H9 (cell line): ENCODE results near the gene PLEKHO2. TPM values are rescaled to one million over a fixed set of nuclear protein-coding genes. Genes with fewer than 3 reads are reported as not detected.

Experiments
- DNase-seq: peaks from one replicate; pipeline ENCODE4 v3.0.0-alpha.2; 2017
- H2AFZ ChIP-seq: one replicate; pipeline ENCODE4 v1.6.1; 2013; ENCODE audit warnings: mild to moderate bottlenecking, low read length, control low read depth, moderate library complexity
- H2AK5ac ChIP-seq: 2 replicates; pipeline ENCODE4 v1.6.1; 2013; ENCODE audit warnings: low read length, control low read depth, mixed read lengths; ENCODE audit not compliant: insufficient read length
- H2BK120ac ChIP-seq: one replicate; pipeline ENCODE4 v1.6.1; 2013; ENCODE audit warnings: low read depth, mild to moderate bottlenecking, low read length, control low read depth, inconsistent platforms; ENCODE audit not compliant: poor library complexity, severe bottlenecking
- H2BK12ac ChIP-seq: 2 replicates; pipeline ENCODE4 v1.6.1; 2013; ENCODE audit warnings: low read length, control low read depth, mixed read lengths, low read depth; ENCODE audit not compliant: insufficient read length
- H2BK15ac ChIP-seq: 2 replicates; pipeline ENCODE4 v1.6.1; 2013; ENCODE audit warnings: low read depth, low read length, control low read depth
- H2BK20ac ChIP-seq: one replicate; pipeline ENCODE4 v1.6.1; 2013; ENCODE audit warnings: low read depth, mild to moderate bottlenecking, low read length, control low read depth, inconsistent platforms; ENCODE audit not compliant: poor library complexity, severe bottlenecking
- H2BK5ac ChIP-seq: 2 replicates; pipeline ENCODE4 v1.6.1; 2013; ENCODE audit warnings: low read length, control low read depth, mixed read lengths; ENCODE audit not compliant: insufficient read length
- H3K14ac ChIP-seq: 2 replicates; pipeline ENCODE4 v1.6.1; 2013; ENCODE audit warnings: low read length, control low read depth; ENCODE audit not compliant: insufficient read depth
- H3K18ac ChIP-seq: 2 replicates; pipeline ENCODE4 v1.6.1; 2013; ENCODE audit warnings: low read depth, mild to moderate bottlenecking, mixed read lengths, low read length, control low read depth; ENCODE audit not compliant: insufficient read length
- H3K23ac ChIP-seq: 2 replicates; pipeline ENCODE4 v1.6.1; 2013; ENCODE audit warnings: low read length, control low read depth, mixed read lengths, low read depth; ENCODE audit not compliant: insufficient read length
- H3K23me2 ChIP-seq: 2 replicates; pipeline ENCODE4 v1.6.1; 2013; ENCODE audit warnings: low read depth, mild to moderate bottlenecking, mixed read lengths, low read length, control low read depth; ENCODE audit not compliant: insufficient read length, poor library complexity, severe bottlenecking
- H3K27ac ChIP-seq: 2 replicates; pipeline ENCODE4 v1.5.1; 2013; ENCODE audit warnings: low read length, control low read depth, mixed read lengths, low read depth; ENCODE audit not compliant: insufficient read length
- H3K27me3 ChIP-seq: 2 replicates; pipeline ENCODE4 v1.6.1; 2013; ENCODE audit warnings: low read length, control low read depth, inconsistent platforms; ENCODE audit not compliant: insufficient read depth
- H3K4ac ChIP-seq: 2 replicates; pipeline ENCODE4 v1.6.1; 2013; ENCODE audit warnings: low read depth, mild to moderate bottlenecking, control low read depth, inconsistent platforms, low read length, moderate library complexity
- H3K4me1 ChIP-seq: 2 replicates; pipeline ENCODE4 v1.6.1; 2013; ENCODE audit warnings: low read length, control low read depth, inconsistent platforms; ENCODE audit not compliant: insufficient read depth
- H3K4me2 ChIP-seq: 2 replicates; pipeline ENCODE4 v1.6.1; 2013; ENCODE audit warnings: low read length, control low read depth, mixed read lengths; ENCODE audit not compliant: insufficient read length, insufficient read depth
- H3K56ac ChIP-seq: 2 replicates; pipeline ENCODE4 v1.6.1; 2013; ENCODE audit warnings: low read depth, mild to moderate bottlenecking, mixed read lengths, low read length, control low read depth; ENCODE audit not compliant: insufficient read length
- H3K79me1 ChIP-seq: 2 replicates; pipeline ENCODE4 v1.6.1; 2013; ENCODE audit warnings: low read depth, mild to moderate bottlenecking, moderate library complexity, low read length, control low read depth, inconsistent platforms; ENCODE audit not compliant: insufficient read depth, poor library complexity, severe bottlenecking
- H3K79me2 ChIP-seq: 2 replicates; pipeline ENCODE4 v1.6.1; 2013; ENCODE audit warnings: low read length, control low read depth, inconsistent platforms; ENCODE audit not compliant: insufficient read depth
- H3K9ac ChIP-seq: 2 replicates; pipeline ENCODE4 v1.6.1; 2013; ENCODE audit warnings: low read length, control low read depth, mixed read lengths; ENCODE audit not compliant: insufficient read length; ENCODE audit errors: extremely low read depth
- H3K9me3 ChIP-seq: one replicate; pipeline ENCODE4 v1.6.1; 2013; ENCODE audit warnings: low read depth, low read length, inconsistent platforms; ENCODE audit not compliant: control insufficient read depth
- H3T11ph ChIP-seq: one replicate; pipeline ENCODE4 v1.6.1; 2013; ENCODE audit warnings: mild to moderate bottlenecking, low read length, control low read depth, inconsistent platforms
- H4K20me1 ChIP-seq: one replicate; pipeline ENCODE4 v1.6.1; 2013; ENCODE audit not compliant: control insufficient read depth, insufficient read length, insufficient read depth
- H4K5ac ChIP-seq: 2 replicates; pipeline ENCODE4 v1.6.1; 2013; ENCODE audit warnings: low read depth, mild to moderate bottlenecking, mixed read lengths, low read length, control low read depth; ENCODE audit not compliant: insufficient read length
- H4K8ac ChIP-seq: replicated peaks from 2 replicates; pipeline ENCODE4 v1.6.1; 2013; ENCODE audit warnings: low read length, control low read depth, mixed read lengths, low read depth; ENCODE audit not compliant: insufficient read length
- H4K91ac ChIP-seq: 2 replicates; pipeline ENCODE4 v1.6.1; 2013; ENCODE audit warnings: low read depth, mild to moderate bottlenecking, moderate library complexity, mixed read lengths, low read length, control low read depth; ENCODE audit not compliant: insufficient read length
- H3K27ac Mint-ChIP-seq, 3 experiments: 2 replicates in 2 of 3; 3 replicates in 1 of 3; pipeline ENCODE4 v1.8.0; 2020 to 2021; ENCODE audit warnings: mixed read lengths in 3 of 3, mild to moderate bottlenecking in 1 of 3, moderate library complexity in 1 of 3
- H3K27me3 Mint-ChIP-seq: 2 replicates; pipeline ENCODE4 v1.8.0; 2021; ENCODE audit warnings: low read depth, mild to moderate bottlenecking, moderate library complexity, mixed read lengths
- H3K36me3 Mint-ChIP-seq, 3 experiments: 2 replicates in 2 of 3; 3 replicates in 1 of 3; pipeline ENCODE4 v1.8.0; 2020 to 2021; ENCODE audit warnings: low read depth in 3 of 3, mixed read lengths in 3 of 3; ENCODE audit not compliant: insufficient read depth in 1 of 3
- H3K4me1 Mint-ChIP-seq, 2 experiments: 2 replicates each; pipeline ENCODE4 v1.8.0; 2020; ENCODE audit warnings: mixed read lengths in 2 of 2
- H3K4me3 Mint-ChIP-seq, 2 experiments: 2 replicates in 1 of 2; 3 replicates in 1 of 2; pipeline ENCODE4 v1.8.0; 2020 to 2021; ENCODE audit warnings: mild to moderate bottlenecking in 2 of 2, mixed read lengths in 2 of 2, moderate library complexity in 1 of 2
- H3K9me3 Mint-ChIP-seq, 2 experiments: 2 replicates in 1 of 2; 3 replicates in 1 of 2; pipeline ENCODE4 v1.8.0; 2020; ENCODE audit warnings: mild to moderate bottlenecking in 2 of 2, mixed read lengths in 2 of 2, moderate library complexity in 1 of 2
- WGBS: extraction: QIAGEN DNeasy Blood & Tissue Kit; methylation state at CpG from one replicate; pipeline ENCODE4 v1.1.7; 2013; ENCODE audit warnings: missing lambda C conversion rate, low lambda C conversion rate, mixed read lengths; ENCODE audit not compliant: insufficient read length; ENCODE audit errors: extremely low coverage; 5-methylcytosine and 5-hydroxymethylcytosine counted together
- total RNA-seq: library from RNA; stranded (reverse); gene quantifications from 2 replicates; pipeline ENCODE4 v1.2.1, GENCODE V29; 2021
- TF ChIP-seq, protein P1 (sequence below): fragments of 200-600 bp; sonication (generic); conservative IDR thresholded peaks from 3 replicates; pipeline ENCODE4 v1.8.0; 2021; ENCODE audit warnings: antibody characterized with exemption, mild to moderate bottlenecking

The PLEKHO2 gene
- total RNA-seq, 1 experiment from 2014 or later: 18.1 TPM

- Histone ChIP-seq H3K4ac (no peak overlapping the region), H3T11ph (no peak overlapping the region), H3K23ac (no peak overlapping the region), H4K5ac (no peak overlapping the region), H3K4me1 (no peaks in the 10 kb centered on the region; the same call in 1 of the 2 replicates), H2AFZ (no peak overlapping the region), H3K9ac (peak overlapping the region; percentile 90), H3K14ac (no peak overlapping the region), H2AK5ac (no peak overlapping the region), H3K18ac (no peak overlapping the region), H3K23me2 (peaks cover 16% of the 10 kb centered on the region), H3K27ac (no peak overlapping the region), H3K79me1 (peaks cover 10% of the 10 kb centered on the region), H3K27me3 (no peaks in the 10 kb centered on the region), H2BK20ac (no peak overlapping the region), H3K56ac (no peak overlapping the region), H3K79me2 (peaks cover 26% of the 10 kb centered on the region; the same call in 1 of the 2 replicates), H4K8ac (no peak overlapping the region), H3K9me3 (no peaks in the 10 kb centered on the region), H2BK15ac (no peak overlapping the region), H4K20me1 (peaks cover 2% of the 10 kb centered on the region), H4K91ac (no peak overlapping the region), H2BK5ac (no peak overlapping the region), H2BK12ac (no peak overlapping the region), H3K4me2 (peak overlapping the region; percentile 88), H2BK120ac (no peak overlapping the region)
- no peaks in the 10 kb centered on the region; the same call in 1 of the 2 replicates for H3K27me3 Mint-ChIP-seq
- no CpG with 5 or more reads among the region's 7 CpGs for WGBS
- peak overlapping the region in 1 of 3 experiments; percentile 65; a peak in 1 of 7 replicates for H3K27ac Mint-ChIP-seq
- no peaks in the 10 kb centered on the region for H3K9me3 Mint-ChIP-seq
- DNase-seq: no peak
- peaks cover 52 to 61% of the 10 kb centered on the region in 2 experiments for H3K4me1 Mint-ChIP-seq
- peaks cover 5 to 7% (median 7%) of the 10 kb centered on the region in 3 experiments for H3K36me3 Mint-ChIP-seq
- TF ChIP-seq, protein P1, sequence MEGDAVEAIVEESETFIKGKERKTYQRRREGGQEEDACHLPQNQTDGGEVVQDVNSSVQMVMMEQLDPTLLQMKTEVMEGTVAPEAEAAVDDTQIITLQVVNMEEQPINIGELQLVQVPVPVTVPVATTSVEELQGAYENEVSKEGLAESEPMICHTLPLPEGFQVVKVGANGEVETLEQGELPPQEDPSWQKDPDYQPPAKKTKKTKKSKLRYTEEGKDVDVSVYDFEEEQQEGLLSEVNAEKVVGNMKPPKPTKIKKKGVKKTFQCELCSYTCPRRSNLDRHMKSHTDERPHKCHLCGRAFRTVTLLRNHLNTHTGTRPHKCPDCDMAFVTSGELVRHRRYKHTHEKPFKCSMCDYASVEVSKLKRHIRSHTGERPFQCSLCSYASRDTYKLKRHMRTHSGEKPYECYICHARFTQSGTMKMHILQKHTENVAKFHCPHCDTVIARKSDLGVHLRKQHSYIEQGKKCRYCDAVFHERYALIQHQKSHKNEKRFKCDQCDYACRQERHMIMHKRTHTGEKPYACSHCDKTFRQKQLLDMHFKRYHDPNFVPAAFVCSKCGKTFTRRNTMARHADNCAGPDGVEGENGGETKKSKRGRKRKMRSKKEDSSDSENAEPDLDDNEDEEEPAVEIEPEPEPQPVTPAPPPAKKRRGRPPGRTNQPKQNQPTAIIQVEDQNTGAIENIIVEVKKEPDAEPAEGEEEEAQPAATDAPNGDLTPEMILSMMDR: no peak
- peak overlapping the region; percentile 90 to 99 for H3K4me3 Mint-ChIP-seq
These were observed 1.4 kb downstream of the PLEKHO2 start for GRCh38 chr15:64842986-64843561.
